Caco-2 (cell line): Measurements from ENCODE around the gene GNB5. TPM values are rescaled to one million over a fixed set of nuclear protein-coding genes. Genes with fewer than 3 reads are reported as not detected.

Experiments used
- BruUV-seq: library from RNA; stranded (reverse); fragments of 400-500 nt; replicated peaks from 2 replicates; lab custom pipeline; 2021; lab: Mats Ljungman, UMichigan
- CTCF ChIA-PET: fragments of 300-600 bp; sonication (Branson Sonifier 250); formaldehyde crosslinking; loops from one replicate; lab custom pipeline; 2022; ENCODE audit warnings: antibody characterized with exemption; lab: Charles Lee
- POLR2A ChIA-PET: fragments of 300-600 bp; sonication (Branson Sonifier 250); formaldehyde crosslinking; loops from one replicate; lab custom pipeline; 2022; ENCODE audit warnings: antibody characterized with exemption; lab: Charles Lee
- DNase-seq, 2 experiments: peaks; one replicate each; pipeline versions ENCODE4 v3.0.0 to v3.0.0-alpha.2; 2020 to 2022
- H3K27me3 ChIP-seq: replicated peaks from 2 replicates; pipeline ENCODE4 v1.6.0; 2011; ENCODE audit warnings: low read length; ENCODE audit not compliant: control insufficient read depth, insufficient read depth
- H3K36me3 ChIP-seq: 2 replicates; pipeline ENCODE4 v1.5.1; 2011; ENCODE audit warnings: low read length; ENCODE audit not compliant: control insufficient read depth, insufficient read depth
- H3K4me1 ChIP-seq: fragments of 250-450 bp; sonication (Bioruptor Pico); 2 replicates; pipeline ENCODE4 v1.5.1; 2020; ENCODE audit warnings: mild to moderate bottlenecking
- H3K4me3 ChIP-seq: 2 replicates; pipeline ENCODE4 v1.5.1; 2011; ENCODE audit warnings: low read depth, mild to moderate bottlenecking, control low read depth, low read length
- H3K9me3 ChIP-seq: fragments of 250-450 bp; sonication (Bioruptor Pico); 2 replicates; pipeline ENCODE4 v1.5.1; 2020; ENCODE audit warnings: mild to moderate bottlenecking, moderate library complexity
- H3K27ac Mint-ChIP-seq: one replicate; pipeline ENCODE4 v1.8.0; 2022; ENCODE audit warnings: mixed read lengths; ENCODE audit not compliant: unreplicated experiment
- H3K27me3 Mint-ChIP-seq: one replicate; pipeline ENCODE4 v1.8.0; 2022; ENCODE audit warnings: mixed read lengths; ENCODE audit not compliant: insufficient read depth, unreplicated experiment
- H3K36me3 Mint-ChIP-seq: one replicate; pipeline ENCODE4 v1.8.0; 2022; ENCODE audit warnings: mild to moderate bottlenecking, mixed read lengths; ENCODE audit not compliant: insufficient read depth, unreplicated experiment
- H3K4me1 Mint-ChIP-seq: one replicate; pipeline ENCODE4 v1.8.0; 2022; ENCODE audit warnings: low read depth, mixed read lengths; ENCODE audit not compliant: unreplicated experiment
- H3K4me3 Mint-ChIP-seq: one replicate; pipeline ENCODE4 v1.8.0; 2022; ENCODE audit warnings: mild to moderate bottlenecking, moderate library complexity, mixed read lengths; ENCODE audit not compliant: unreplicated experiment
- H3K9me3 Mint-ChIP-seq: one replicate; pipeline ENCODE4 v1.8.0; 2022; ENCODE audit warnings: mixed read lengths; ENCODE audit not compliant: unreplicated experiment
- CTCF ChIP-seq, 2 experiments: fragments of 200-600 bp in 1 of 2; IDR thresholded peaks; 1 replicate in 1 of 2; 2 replicates in 1 of 2; pipeline versions ENCODE4 v1.5.1 to v1.8.0; 2011 to 2022; ENCODE audit warnings: antibody characterized with exemption in 1 of 2, control low read depth in 1 of 2, inconsistent platforms in 1 of 2, low read depth in 1 of 2, low read length in 1 of 2, mild to moderate bottlenecking in 1 of 2, moderate library complexity in 1 of 2; ENCODE audit not compliant: insufficient read depth in 1 of 2, severe bottlenecking in 1 of 2, unreplicated experiment in 1 of 2
- intact Hi-C: fragments of 100-400 bp; cut with micrococcal nuclease; formaldehyde crosslinking; loops from one replicate; pipeline ENCODE4 v1.10.0; 2022; ENCODE audit not compliant: unreplicated experiment
- total RNA-seq: library from RNA; stranded (reverse); gene quantifications from 2 replicates; pipeline ENCODE4 v1.2.3, GENCODE V29; 2022

GNB5 gene
- total RNA-seq, 1 experiment from 2014 or later: 23.2 TPM

- Histone ChIP-seq H3K36me3 (no peaks in the 10 kb centered on the region), H3K27me3 (no peaks in the 10 kb centered on the region), H3K4me3 (no peak overlapping the region), H3K9me3 (no peaks in the 10 kb centered on the region), H3K4me1 (no peaks in the 10 kb centered on the region)
- Mint-ChIP-seq H3K4me3 (no peak overlapping the region), H3K36me3 (peaks cover 17% of the 10 kb centered on the region), H3K4me1 (no peaks in the 10 kb centered on the region), H3K9me3 (no peaks in the 10 kb centered on the region), H3K27me3 (no peaks in the 10 kb centered on the region), H3K27ac (no peak overlapping the region)
- DNase-seq: no peak
- TF ChIP-seq CTCF (IDR thresholded peaks at IDR 0.05; ENCODE audit: insufficient read depth in 1 of 2, low read depth in 1 of 2, low read length in 1 of 2, severe bottlenecking in 1 of 2, unreplicated experiment in 1 of 2): no peak
- intact Hi-C loops: no loop called here
- CTCF ChIA-PET: no interaction called here
- POLR2A ChIA-PET: no interaction called here
- BruUV-seq: no TSS peak
Measured at GRCh38 chr15:52238149-52238548, 47.0 kb upstream of the GNB5 start.

- BruUV-seq: no TSS peak
- no peak for DNase-seq
- Mint-ChIP-seq H3K27me3 (no peaks in the 10 kb centered on the region), H3K27ac (no peak overlapping the region), H3K4me1 (peaks cover 8% of the 10 kb centered on the region), H3K4me3 (no peak overlapping the region), H3K36me3 (peaks cover 8% of the 10 kb centered on the region), H3K9me3 (no peaks in the 10 kb centered on the region)
- H3K4me3 ChIP-seq: no peak overlapping the region
- POLR2A ChIA-PET: no interaction called here
- intact Hi-C loops: no loop called here
- TF ChIP-seq CTCF (IDR thresholded peaks at IDR 0.05; ENCODE audit: insufficient read depth in 1 of 2, low read depth in 1 of 2, low read length in 1 of 2, severe bottlenecking in 1 of 2, unreplicated experiment in 1 of 2): no peak
- H3K36me3 ChIP-seq: no peaks in the 10 kb centered on the region
- H3K4me1 ChIP-seq: no peaks in the 10 kb centered on the region
- CTCF ChIA-PET: no interaction called here
- no peaks in the 10 kb centered on the region for H3K9me3 ChIP-seq
- H3K27me3 ChIP-seq: no peaks in the 10 kb centered on the region
Measured at GRCh38 chr15:52236013-52236412, 44.8 kb upstream of the GNB5 start.

- Histone ChIP-seq H3K4me3 (no peak overlapping the region), H3K36me3 (no peaks in the 10 kb centered on the region), H3K4me1 (no peaks in the 10 kb centered on the region), H3K27me3 (no peaks in the 10 kb centered on the region), H3K9me3 (no peaks in the 10 kb centered on the region)
- no peak overlapping the region for H3K4me3 Mint-ChIP-seq
- peaks cover 8% of the 10 kb centered on the region for H3K4me1 Mint-ChIP-seq
- BruUV-seq: no TSS peak
- DNase-seq: no peak
- ChIA-PET CTCF (no interaction called here), POLR2A (no interaction called here)
- TF ChIP-seq CTCF (IDR thresholded peaks at IDR 0.05; ENCODE audit: insufficient read depth in 1 of 2, low read depth in 1 of 2, low read length in 1 of 2, severe bottlenecking in 1 of 2, unreplicated experiment in 1 of 2): no peak
- H3K27ac Mint-ChIP-seq: no peak overlapping the region
- H3K9me3 Mint-ChIP-seq: no peaks in the 10 kb centered on the region
- H3K27me3 Mint-ChIP-seq: no peaks in the 10 kb centered on the region
- H3K36me3 Mint-ChIP-seq: peaks cover 8% of the 10 kb centered on the region
- intact Hi-C loops: no loop called here
Measured at GRCh38 chr15:52234596-52235541, 43.7 kb upstream of the GNB5 start.
